CD1c-positive myeloid dendritic cell (primary cell): ENCODE data around the gene BCL11B.

Experiments used
- DNase-seq: peaks from one replicate; pipeline ENCODE4 v3.0.0-alpha.2; 2016; ENCODE audit errors: extremely low spot score

Gene BCL11B

GRCh38 chr14:99119554-99120525 lies 152.2 kb downstream of the BCL11B start:
- DNase-seq = no peak
